Embryonic facial prominence (tissue), 1 donor: ENCODE measurements around the gene CTTNBP2NL.
"Not testable (repeated sequence)": the region's sequence is repeated elsewhere in the genome, so short reads cannot be mapped to it uniquely, and the experiment has no call there.

Source experiments
- DNase-seq: peaks from one replicate; pipeline ENCODE4 v3.0.0-alpha.2; 2016; ENCODE audit errors: extremely low spot score

CTTNBP2NL gene

DNA sequence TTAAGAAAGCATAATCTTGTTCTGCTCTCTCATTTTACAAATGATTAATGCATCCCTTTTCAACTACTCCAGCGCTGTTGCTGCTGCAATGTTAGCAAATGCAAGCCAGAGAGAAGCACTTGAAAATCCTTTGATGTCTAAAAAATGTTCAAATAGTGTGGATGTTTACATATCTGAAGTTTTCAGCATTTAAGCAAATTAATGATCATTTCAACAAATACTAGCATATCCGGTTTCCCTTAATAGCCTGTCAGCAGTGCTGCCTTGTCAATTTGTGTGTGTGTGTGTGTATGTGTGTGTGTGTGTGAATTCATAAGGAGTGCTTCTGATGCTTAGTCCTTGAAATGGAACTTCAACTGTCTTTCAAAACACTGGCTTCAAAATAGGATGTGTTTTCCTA is 64.6 kb downstream of the CTTNBP2NL start:
- no peak for DNase-seq

DNA sequence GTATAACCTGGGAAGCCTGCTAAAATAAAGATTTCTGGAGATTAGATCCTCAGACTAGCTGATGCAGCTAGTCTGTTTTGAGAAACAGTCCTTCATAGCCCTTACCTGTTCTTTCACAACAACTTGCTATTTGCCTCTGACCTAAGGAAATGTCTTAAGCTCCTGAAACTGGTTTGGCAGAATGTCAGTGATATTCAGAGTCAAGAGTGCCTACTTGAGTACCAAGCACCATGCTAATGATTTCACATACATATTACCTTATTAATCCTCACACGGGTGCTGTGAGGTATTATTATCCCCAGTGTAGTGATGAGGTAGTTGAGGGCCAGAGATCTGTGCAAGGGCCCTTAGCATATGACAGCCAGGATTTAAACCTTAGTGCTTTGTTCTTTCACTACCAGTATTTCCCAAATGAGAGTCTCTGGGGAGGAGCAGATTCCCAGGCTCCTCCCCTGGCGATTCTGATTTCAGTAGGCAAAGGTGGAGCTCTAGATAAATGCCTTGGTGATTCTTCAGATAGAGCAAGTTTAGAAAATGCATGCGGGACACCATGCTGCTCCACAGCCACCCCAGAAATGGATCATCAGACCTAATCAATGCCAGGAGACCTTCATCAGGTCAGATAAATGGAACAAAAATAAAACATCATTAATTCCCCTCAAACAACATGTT is 65.3 kb downstream of the CTTNBP2NL start:
- DNase-seq = no peak

DNA sequence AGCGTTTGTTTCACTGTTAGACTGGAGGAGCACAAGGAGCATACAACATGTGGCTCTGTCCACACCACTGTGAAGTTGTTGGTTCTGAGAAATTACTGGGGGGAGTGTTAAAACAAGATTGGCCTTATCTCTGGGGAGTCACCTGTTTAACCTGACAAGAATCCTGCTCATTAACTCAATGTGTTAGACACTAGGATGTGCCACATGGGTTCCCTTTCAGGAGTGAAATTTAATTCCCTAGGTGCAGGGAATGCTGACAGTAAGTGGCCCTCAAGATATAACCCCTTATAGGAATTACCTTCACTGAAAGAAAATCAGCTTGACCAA is 66.9 kb downstream of the CTTNBP2NL start:
- DNase-seq = no peak

DNA sequence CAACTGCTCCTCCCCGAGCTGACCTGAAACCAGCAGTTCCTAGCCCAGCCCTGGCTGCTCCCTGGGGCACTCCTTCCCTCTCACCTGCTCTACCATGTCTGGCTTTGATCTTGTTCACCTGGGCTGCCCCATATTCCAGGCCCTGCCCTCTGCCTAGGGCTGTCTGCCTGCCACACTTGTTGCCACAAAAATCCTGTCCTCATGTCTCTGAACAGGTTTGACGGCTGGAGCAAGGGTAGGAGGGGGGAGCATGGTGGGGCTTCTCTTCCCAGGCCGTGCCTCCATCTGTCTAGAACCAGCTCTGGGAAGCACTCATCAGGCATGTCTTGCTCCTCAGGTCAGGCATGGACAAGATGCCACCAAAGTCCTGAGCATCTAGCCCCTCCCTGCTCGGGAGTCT is 68.5 kb downstream of the CTTNBP2NL start:
- DNase-seq = no peak

DNA sequence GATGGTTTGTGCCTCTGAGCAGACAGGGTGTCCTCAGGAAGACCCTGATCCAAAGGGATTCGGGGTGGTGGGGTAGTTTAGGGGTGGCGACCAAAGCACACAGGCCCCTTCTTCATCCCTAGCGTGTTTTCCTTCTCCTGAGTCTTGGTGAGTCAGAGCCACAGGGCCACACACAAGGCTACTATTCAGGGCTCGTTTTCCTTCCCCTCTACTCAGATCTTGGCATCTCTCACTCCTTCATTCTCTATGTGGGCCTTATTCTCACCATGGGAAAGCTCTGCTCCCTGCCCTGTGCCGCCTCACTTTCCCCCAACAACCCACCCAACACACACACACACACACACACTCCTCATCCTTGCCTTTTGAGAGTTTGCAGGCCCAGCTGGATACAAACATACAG is 69.1 kb downstream of the CTTNBP2NL start:
- no peak for DNase-seq

DNA sequence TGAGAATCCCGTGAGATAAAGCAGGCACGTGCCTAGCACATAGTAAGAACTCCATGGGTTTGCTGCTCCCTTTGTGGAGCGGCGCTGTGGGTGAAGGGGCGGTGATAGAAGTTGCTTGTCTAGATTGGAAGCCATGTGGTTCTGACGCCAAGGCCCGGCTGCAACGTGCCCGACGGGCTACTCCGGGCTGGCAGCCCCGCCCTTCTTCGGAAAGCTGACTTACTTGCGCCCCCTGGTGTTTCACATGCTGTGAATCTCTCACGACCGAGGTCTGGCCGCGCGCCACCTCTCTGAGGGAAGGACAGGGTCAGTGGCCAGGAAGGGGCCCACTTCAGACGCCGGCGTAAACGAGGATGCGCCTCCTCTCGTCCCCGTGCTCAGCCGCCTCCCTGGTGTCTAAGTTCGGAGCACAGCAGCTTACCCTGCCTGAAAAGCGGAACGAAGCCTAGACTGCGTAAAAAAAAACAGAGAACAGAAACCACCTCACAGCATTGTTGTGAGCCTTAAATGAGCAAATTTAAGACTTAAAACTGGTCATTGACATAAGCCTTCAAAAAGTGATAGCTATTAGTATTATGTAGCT is 70.2 kb downstream of the CTTNBP2NL start:
- peak; percentile 72 for DNase-seq

DNA sequence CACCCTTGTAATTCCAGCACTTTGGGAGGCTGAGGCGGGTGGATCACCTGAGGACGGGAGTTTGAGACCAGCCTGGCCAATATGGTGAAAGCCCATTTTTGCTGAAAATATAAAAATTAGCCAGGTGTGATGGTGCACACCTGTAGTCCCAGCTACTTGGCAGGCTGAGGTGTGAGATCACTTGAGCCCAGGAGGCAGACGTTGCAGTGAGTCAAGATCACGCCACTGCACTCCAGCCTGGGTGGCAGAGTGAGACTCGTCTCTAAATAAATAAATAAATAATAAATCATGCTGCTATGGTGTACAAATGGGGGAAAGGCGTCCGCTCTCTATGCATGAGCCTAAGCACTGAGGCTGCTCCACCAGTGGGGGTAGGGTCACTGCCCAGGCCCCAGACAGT is 74.3 kb downstream of the CTTNBP2NL start:
- not testable (repeated sequence) for DNase-seq

DNA sequence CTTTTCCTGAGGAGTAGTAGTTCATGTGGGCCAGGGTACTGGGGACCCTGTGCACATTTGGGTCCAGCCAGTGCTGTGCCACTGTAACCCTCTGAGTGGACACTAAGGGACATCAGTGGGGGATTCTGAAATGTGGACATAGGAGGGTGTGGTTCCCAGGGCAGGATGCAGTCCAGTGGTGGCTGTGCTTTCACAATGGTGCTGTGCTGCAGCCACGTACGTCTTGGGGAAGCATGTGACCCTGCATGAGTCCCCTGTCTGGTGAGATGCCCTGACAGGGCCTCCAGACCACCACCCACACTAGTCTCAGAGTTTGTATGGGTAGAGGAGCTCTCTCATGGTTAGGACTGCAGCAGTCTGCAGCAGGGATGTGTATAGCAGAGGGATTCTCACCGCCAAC is 75.0 kb downstream of the CTTNBP2NL start:
- DNase-seq = no peak

DNA sequence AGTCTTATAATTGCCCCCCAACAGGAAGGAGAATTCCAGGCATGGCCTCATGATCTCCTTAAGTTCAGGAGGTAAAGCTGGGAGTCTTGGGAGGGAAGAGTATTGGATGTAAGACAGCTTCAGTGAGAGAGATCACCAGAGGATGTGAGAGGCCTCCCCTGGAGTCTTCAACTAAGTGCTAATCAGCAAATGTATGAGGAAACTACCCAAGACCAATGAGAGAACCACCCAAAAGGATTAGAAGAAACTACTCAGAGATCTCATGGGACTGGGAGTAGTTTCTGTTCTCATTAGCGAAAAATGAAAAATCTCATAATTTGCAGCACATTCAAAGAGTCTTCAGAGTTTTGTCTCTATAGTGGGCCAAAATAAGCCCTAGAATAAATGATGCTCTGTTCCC is 76.1 kb downstream of the CTTNBP2NL start:
- DNase-seq = no peak

DNA sequence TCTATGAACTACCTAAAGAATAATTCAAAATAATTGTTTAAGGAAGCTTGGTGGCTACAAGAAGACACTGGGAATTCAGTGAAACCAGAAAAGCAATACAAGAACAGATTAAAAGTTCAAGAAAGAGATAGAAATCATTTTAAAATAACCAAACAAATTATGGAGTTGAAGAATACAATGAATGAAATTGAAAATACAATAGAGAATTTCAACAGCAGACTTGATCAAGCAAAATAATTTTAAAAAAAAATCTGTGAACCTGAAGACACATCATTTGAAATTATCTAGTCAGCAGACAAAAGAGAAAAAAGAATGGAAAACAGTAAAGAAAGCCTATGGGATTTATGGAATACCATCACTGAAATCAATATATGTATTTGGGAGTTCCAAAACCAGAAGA is 81.5 kb downstream of the CTTNBP2NL start:
- DNase-seq = no peak

DNA sequence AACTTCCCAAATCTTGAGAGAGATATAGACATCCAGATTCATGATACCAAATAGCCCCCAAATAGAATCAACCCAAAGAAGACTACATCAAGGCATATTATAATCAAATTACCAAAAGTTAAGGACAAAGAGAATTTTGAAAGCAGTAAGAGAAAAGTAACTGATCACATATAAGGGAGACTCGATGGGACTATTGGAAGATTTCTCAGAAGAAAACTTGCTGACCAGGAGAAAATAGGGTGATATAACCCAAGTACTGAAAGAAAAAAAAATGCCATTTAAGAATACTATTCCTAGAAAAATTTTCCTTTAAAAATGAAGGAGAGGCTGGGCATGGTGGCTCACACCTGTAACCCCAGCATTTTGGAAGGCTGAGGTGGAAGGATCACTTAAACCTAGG is 82.3 kb downstream of the CTTNBP2NL start:
- DNase-seq = no peak

DNA sequence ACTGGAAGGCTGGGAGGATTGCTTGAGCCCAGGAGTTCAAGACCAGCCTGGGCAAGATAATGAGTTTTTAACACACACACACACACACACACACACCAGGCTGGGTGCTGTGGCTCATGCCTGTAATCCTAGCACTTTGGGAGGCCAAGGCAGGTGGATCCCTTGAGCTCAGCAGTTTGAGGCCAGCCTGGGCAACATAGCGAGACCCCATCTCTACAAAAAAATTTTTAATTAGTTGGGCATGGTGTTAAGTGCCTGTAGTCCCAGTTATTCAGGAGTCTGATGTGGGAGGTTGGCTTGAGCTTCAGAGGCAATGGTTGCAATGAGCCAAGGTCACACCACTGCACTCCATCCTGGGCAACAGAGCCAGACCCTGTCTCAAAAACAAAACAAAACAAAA is 90.0 kb downstream of the CTTNBP2NL start:
- not testable (repeated sequence) for DNase-seq

DNA sequence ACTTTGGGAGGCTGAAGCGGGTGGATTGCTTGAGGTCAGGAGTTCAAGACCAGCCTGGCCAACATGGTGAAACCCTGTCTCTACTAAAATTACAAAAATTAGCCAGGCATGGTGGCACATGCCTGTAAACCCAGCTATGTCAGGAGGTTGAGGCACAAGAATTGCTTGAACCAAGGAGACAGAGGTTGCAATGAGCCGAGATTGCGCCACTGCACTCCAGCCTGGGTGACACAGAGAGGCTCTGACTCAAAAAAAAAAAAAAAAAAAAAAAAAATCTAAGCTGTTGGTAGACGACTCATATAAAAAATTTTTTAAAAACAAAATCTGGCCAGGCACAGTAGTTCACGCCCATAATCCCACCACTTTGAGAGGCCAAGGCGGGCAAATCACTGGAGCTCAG is 91.7 kb downstream of the CTTNBP2NL start:
- DNase-seq = not testable (repeated sequence)

DNA sequence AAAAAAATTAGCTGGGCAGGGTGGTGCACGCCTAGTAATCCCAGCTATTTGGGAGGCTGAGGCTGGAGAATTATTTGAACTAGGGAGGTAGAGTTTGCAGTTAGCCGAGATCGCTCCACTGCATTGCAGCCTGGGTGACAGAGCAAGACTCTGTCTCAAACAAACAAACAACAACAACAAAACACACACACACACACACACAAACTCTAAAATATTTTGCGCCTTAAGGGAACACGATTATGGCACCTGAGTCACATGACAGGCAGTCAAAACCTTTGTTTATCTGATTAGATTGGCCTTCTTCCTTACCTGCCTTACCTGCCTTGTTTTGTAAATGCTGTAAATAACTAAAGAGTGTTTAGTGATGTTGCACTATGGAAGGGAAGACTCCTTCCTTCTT is 92.1 kb downstream of the CTTNBP2NL start:
- no peak for DNase-seq

DNA sequence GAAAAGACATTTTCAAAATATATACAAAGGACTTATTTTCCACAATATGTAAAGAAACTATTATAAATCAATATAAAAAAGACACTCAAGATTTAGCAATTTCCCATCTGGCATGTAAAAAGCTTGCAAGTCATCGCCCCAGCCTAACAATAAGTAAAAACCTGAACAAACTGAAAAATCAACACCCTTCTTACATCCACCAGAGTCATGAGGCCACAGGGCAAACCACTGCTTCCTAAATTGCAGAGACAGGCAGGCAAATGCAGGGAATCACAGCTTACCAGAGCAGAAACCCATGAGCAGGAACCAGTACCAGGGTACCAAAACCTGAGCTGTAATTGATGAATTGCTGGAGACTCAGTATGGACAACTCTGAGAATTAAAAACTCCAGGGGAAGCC is 96.1 kb downstream of the CTTNBP2NL start:
- DNase-seq = no peak

DNA sequence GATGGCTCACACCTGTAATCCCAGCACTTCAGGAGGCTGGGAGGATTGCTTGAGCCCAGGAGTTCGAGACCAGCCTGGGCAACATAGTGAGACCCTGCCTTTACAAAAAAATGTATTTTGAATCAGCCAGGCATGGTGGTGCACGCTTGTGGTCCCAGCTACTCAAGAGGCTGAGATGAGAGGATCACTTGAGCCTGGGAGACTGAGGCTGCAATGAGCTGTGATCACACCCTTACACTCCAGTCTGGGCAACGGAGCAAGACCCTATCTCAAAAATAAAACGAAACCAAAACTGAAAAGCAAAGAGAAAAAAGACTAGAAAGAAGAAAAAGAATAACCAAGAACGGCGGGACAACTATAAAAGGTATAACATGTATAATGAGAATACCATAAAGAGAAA is 97.3 kb downstream of the CTTNBP2NL start:
- DNase-seq = no peak

DNA sequence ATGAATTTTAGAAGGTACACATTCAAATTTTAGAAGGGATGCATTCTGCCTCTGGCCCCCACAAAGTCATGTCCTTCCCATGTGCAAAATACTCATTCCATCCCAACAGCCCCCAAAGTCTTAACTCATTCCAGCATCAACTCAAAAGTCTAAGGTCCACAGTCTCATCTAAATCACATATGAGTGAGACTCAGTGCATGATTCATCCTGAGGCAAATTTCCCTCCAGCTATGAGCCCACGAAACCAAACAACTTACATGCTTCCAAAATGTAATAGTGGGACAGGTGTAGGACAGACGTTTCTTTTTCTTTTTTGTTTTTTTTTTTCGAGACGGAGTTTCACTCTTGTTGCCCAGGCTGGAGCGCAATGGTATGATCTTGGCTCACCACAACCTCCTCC is 100.3 kb downstream of the CTTNBP2NL start:
- no peak for DNase-seq

DNA sequence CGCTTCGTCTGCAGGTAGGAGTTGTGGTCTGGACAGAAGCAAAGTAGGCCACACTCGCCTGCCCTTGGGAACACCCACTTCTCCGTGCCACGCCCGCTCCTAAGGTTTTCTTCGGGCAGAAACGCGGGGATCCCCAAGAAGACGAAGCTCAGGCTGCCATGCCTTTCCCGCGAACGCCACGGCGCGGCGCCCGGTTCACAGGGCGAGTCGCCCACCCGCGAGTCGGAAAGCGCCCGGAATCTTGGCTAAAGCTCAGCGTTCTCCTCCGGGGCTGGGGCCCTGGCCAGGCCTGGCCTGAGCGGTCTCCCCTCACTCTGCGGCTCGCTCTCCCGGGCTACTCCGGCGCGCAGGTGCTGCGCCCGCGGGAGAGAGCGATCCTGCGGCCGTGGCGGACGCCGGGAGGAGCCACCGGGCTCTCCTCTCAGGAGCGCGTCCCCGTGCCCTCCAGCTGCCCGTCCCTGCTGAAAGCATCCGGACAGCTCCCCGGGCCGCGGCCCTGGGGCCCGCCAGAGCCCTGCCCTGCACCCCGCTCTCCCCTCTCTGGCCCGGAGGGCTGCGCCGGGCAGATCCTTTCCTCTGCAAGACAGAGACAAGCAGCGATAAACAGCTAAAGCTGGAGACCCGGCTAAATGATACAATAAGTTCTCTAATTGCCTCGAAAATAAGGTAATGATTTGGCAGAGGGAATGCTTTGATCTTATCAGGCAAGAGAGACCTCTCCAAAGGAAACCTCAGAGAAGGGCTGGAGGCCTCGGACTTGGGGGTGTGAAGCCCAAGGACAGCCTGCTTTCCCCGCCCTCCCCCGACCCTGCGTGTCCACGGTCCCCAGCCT is 106.0 kb downstream of the CTTNBP2NL start:
- DNase-seq = no peak

DNA sequence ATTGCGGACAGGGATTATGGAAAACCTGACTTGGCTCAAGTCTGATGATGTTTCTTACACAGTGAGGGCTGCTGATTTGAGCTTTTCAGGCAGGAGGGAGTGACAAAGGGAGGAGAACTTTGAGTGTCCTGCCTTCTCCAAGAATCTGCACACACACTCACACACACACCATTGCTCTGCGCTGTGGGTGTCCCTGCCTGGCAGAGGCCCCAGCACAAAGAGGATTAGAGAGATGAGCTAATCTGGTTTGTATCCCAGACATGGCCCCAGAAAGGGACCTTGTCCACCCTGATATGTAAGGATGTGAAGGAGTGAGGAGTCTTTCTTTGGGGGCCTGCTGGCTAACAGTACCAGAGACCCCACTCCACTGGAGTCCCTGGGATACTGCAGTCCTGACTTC is 106.8 kb downstream of the CTTNBP2NL start:
- no peak for DNase-seq

DNA sequence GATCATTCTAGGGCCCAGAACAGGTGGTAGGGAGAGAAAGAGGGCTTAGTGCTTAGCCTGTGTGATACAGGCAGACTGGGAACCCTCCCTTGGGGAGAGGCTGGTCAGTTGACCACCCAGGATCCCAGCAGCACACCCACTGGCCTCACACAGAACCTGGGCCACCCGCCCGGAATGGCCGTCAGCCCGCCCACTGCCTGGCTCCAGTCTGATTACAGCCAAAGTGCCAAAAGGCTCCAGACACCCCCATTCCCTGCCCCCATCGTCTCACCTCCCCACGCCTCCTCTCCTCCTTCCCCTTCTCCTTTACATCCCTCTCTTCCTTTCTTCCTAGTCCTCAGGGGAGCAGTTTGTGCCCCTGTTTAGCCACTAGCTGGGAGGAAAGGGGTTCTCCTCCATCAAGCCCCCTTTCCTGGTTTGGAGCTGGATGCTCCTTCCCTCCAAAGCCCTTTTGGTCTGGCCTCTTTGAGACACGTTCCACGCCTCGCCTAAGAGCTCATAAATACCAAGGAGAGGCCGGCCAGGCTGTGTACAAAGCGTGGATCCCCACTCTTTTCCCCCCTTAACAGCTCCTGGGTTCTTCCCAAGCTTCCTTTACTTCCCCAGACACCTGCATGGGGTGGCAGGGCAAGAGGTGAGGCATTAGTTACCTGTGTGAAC is 108.1 kb downstream of the CTTNBP2NL start:
- DNase-seq = no peak

DNA sequence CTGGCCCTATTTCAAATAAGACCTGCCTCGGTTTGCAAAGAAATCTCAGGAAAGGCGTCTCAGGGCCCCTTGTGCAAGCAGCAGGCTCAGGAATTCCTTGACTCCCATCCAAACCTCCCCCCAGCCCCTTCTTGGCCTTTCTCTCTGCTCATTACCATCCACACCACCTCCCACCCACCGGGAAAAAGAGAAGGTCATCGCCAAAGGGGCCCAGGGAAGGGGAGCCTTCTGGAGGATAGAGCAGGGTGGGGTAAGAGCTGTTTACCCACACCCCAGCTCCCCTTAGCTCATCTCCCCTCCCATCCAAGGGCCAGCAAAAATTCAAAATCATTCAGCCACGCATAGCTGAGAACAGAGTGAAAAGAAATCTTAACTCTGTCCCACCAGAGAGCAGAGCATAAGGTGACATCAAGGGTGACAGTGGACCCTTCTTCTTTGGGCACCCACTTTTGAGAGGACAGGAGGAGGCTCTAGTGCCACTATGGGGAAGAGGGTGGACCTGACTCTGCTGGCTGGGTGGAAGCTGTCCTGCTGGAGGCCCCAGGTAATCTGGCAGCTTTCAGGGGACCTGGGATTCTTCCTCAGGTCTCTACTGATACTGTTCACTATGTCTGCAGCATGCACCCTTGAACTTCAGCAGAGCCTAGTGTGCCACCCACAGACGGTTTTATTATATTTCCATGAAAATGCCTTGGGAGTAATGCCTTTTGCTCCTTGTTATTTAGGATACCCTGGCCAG is 108.8 kb downstream of the CTTNBP2NL start:
- no peak for DNase-seq

DNA sequence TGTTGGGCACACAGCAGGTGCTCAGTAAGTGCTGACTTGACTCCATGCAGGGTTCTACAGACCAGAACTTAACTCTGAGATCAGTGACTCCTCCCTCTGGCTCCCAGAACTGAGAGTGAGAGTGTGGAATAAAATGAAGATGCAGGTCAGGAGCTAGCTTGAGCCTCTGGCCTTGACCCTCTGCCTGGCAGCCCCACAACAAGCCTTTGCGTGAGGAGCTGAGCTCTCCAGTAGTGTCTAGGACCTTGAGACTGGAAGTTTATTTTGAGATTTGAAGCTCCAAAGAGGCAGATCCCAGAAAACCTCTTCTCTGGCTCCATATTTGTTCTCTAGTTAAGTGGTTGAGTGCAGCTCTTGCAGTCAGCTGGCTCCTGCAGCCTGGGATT is 109.4 kb downstream of the CTTNBP2NL start:
- no peak for DNase-seq
